ENCODE results near the gene ACSS1.

The ACSS1 gene

DNA sequence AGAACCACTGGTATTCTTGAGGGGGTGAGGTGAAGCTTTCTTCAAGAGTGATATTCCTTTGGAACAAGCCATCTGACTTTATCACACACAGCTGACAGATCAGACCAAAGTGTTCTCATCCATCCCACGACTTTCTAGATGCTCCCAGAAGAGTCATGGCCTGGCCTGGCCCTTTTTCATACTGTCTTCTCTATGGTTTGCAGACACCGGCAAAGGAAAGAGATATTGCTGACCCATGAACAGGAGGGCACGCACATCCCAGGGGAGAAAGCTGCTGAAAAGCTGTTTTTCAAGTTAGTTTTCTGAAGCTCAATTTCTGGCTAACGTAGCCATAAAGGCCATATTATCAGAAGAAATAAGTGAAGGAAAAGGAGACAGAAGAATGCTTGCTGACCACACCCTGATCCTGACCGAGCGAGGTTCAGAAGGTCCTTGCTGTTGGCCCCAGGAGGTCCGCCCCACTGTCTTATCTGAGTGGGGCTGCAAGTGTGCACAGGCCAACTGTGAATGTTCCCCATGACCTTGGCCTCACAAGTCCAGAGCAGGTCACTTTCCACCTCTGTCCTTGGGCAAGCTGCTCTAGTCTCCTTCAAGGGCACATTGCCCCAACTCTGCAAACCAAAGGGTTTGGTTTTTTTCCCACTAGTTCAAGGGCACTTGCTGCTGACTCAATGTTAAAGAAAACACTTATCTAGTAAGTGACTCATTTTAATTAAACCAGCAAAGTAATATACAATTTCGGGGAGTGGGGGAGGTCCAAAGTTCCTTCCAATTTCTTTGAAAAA is 2.0 kb downstream of the ACSS1 start:
- CTCF ChIA-PET: interaction anchor here (1.2 to 14.9 kb wide), 3 partner anchors 9 to 343 kb away, joined by 3 to 382 read pairs (median 16); no protein-coding TSS in a partner anchor
- DNase-seq (ENCODE audit: low read depth, low spot score): no peak
- POLR2A ChIA-PET: no interaction called here
- TF ChIP-seq, protein P1, sequence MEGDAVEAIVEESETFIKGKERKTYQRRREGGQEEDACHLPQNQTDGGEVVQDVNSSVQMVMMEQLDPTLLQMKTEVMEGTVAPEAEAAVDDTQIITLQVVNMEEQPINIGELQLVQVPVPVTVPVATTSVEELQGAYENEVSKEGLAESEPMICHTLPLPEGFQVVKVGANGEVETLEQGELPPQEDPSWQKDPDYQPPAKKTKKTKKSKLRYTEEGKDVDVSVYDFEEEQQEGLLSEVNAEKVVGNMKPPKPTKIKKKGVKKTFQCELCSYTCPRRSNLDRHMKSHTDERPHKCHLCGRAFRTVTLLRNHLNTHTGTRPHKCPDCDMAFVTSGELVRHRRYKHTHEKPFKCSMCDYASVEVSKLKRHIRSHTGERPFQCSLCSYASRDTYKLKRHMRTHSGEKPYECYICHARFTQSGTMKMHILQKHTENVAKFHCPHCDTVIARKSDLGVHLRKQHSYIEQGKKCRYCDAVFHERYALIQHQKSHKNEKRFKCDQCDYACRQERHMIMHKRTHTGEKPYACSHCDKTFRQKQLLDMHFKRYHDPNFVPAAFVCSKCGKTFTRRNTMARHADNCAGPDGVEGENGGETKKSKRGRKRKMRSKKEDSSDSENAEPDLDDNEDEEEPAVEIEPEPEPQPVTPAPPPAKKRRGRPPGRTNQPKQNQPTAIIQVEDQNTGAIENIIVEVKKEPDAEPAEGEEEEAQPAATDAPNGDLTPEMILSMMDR (IDR thresholded peaks at IDR 0.05; ENCODE audit: insufficient read depth, low read length, missing control alignments): no peak
- H3K4me3 ChIP-seq (ENCODE audit: low read depth, low read length): no peak overlapping the region; the same call in none of the 2 replicates

DNA sequence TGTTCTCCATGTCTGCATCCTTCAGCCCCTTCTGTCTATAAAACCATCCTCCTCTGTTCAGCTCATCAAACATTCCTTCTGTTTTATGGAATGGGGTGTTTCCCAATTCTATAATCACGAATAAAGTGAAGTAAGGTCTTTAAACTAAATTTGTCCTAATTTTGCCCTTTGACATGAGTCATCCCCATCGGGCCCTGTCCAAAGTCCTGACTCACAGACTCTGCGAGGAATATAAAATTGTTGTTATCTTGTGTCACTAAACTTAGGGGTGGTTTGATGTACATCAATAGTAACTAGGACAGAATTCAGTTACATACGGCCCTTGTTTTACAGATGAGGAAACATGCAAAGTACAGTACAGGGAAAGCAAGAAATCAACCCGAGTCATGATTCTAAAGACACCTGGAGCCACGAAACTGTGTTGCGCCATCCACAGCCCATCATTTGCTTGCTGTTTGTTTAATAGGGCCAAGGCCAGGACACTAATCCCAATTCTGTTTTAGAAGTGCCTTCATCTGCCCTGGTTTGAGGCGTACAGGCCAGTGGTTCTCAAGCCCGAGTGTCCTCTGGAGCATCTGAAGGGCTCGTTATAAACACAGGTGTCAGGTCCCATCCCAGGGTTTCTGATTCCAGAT is 2.8 kb downstream of the ACSS1 start:
- TF ChIP-seq, protein P1 (IDR thresholded peaks at IDR 0.05; ENCODE audit: insufficient read depth, low read length, missing control alignments): no peak
- ChIA-PET CTCF (interaction anchor here (1.2 to 14.9 kb wide), 3 partner anchors 10 to 344 kb away, joined by 3 to 382 read pairs (median 16); no protein-coding TSS in a partner anchor), POLR2A (no interaction called here)
- no peak overlapping the region for H3K4me3 ChIP-seq (ENCODE audit: low read depth, low read length)
- DNase-seq (ENCODE audit: low read depth, low spot score): no peak

DNA sequence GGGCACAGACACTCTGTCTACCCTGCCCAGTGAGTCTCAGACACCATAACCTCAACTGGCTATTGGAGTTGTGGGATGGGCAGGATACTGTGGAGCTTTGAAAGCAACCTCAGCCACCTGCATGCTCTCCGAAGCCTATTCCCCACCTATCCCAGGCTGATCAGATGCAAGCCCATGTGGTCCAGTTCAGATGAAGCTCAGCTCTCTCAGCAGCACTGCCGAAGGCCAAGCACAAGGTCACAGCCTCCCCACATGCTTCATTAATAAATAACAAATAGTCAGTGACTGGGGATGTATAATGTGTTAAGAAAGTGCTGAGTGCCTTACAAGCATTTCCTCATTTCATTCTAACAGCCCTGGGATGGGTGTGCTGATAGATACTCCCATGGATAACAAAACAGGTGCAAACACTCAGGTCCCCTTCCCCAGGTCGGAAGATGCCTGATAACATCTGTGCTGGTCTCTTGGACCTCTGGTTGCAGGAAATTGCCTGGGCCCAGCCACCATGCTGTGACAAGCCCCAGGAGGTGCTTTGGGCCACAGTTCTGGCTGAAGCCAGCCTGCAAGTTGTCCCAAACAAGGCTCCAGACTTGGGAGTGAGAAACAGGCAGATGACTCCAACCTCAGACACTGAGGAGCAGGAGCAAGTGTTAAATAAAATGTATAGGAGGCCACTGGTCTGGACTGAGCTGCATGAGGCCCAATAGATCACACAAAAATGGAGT is 3.7 kb downstream of the ACSS1 start:
- no peak for DNase-seq (ENCODE audit: low read depth, low spot score)
- ChIA-PET CTCF (interaction anchor here (1.3 to 14.9 kb wide), 3 partner anchors 10 to 57 kb away, joined by 5 to 382 read pairs (median 16); no protein-coding TSS in a partner anchor), POLR2A (no interaction called here)
- H3K4me3 ChIP-seq (ENCODE audit: low read depth, low read length): no peak overlapping the region
- TF ChIP-seq, protein P1 (IDR thresholded peaks at IDR 0.05; ENCODE audit: insufficient read depth, low read length, missing control alignments): no peak

DNA sequence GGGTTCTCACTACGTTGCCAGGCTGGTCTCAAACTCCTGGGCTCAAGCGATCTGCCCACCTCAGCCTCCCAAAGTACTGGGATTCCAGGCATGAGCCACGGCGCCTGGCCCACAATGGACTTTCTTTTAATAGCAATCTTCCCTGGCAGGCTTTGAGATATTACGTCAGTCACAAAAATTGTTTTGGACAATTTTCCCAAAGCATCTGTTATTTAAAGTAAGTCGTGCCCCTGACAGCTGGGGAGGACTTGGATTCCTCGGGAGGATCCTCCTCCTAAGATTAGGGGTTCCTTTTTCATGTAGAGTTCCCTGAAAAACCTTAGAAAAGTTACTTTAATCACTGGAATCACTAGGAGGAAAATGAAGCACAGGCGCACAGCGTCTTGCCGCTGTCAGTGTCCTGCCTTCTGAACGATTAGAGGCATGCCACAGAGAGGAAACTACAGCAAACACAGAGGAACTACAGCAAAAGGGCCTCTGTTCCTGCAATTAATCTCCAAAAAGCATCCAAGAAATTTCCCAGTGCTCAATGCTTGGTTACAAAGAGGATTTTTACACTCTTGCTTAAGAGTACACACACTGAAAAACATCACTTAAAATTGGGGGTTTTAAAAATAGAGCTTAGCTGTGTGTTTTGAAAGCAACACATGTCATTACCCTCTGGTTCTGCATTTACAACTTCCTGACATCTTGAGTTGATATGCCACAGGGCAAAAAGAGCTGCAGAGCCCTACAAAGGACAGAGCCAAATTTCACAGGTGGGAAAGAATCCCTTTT is 4.5 kb downstream of the ACSS1 start:
- no peak overlapping the region for H3K4me3 ChIP-seq (ENCODE audit: low read depth, low read length)
- ChIA-PET POLR2A (no interaction called here), CTCF (interaction anchor here (1.3 to 14.9 kb wide), 2 partner anchors 11 to 56 kb away, joined by 5 to 382 read pairs; no protein-coding TSS in a partner anchor)
- TF ChIP-seq, protein P1 (IDR thresholded peaks at IDR 0.05; ENCODE audit: insufficient read depth, low read length, missing control alignments): no peak
- DNase-seq (ENCODE audit: low read depth, low spot score): no peak

DNA sequence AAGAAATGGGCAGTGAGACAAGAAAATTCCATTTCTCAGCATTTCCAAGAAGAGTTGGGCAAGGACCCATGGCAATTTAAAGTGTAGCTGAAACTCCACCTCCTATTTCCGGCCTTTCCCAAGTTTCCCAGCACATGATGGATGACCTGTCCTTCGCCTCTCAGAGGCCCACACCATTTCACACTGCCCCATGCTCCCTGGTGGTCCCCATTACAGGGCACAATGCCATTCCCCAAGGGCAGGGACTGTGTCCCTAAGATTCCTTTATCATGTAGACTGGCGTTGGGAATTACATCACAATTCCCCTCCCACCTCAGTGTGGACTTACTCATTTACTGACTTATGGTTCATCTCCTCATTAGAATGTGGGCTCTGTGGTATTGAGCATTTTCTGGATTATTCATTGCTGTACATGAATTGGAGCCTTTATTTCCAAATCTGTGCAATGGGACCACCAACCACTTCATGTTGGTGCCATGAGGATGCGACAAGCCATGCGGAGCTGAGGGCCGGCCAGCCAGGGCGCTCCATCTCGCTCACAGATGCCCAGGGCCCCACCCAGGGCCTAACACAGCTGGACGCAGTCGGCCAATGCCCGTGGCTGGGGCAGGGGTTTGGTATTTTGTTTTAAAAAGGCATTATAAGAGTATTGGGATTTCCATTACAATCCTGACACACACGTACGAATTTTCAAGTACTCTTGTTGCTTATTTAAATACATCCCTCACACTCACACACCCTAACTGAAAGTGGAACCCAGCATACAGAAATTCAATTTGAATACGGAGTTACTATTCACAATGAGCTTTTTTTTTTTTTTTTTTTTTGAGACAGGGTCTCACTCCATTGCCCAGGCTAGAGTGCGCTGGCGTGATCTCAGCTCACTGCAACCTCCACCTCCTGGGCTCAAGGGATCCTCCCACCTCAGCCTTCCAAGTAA is 5.4 kb downstream of the ACSS1 start:
- ChIA-PET CTCF (interaction anchor here (1.3 to 14.9 kb wide), 2 partner anchors 12 to 55 kb away, joined by 5 to 382 read pairs; no protein-coding TSS in a partner anchor), POLR2A (no interaction called here)
- H3K4me3 ChIP-seq (ENCODE audit: low read depth, low read length): no peak overlapping the region
- no peak for DNase-seq (ENCODE audit: low read depth, low spot score)
- TF ChIP-seq, protein P1 (IDR thresholded peaks at IDR 0.05; ENCODE audit: insufficient read depth, low read length, missing control alignments): no peak
